ENCODE data around the gene CRYBA4.

- no peak for TF ChIP-seq CTCF (IDR thresholded peaks at IDR 0.05)
- no peak for TF ChIP-seq POLR2AphosphoS5 (IDR thresholded peaks at IDR 0.05; ENCODE audit: low read depth, low read length)
- TF ChIP-seq REST (IDR thresholded peaks at IDR 0.05; ENCODE audit: insufficient read depth in 1 of 2, low read depth in 2 of 2, low read length in 1 of 2): no peak
- no peak for TF ChIP-seq TCF7L2 (IDR thresholded peaks at IDR 0.05; ENCODE audit: low read depth, low read length)
- no peak for TF ChIP-seq SIN3A (IDR thresholded peaks at IDR 0.05; ENCODE audit: borderline replicate concordance, insufficient read depth, low read depth, low read length)
Measured at GRCh38 chr22:26618455-26618854, 3.3 kb upstream of the CRYBA4 start.
